Activated CD8-positive, alpha-beta memory T cell treated with anti-CD3 and anti-CD28 coated beads for 1 hour (primary cell): Measurements from ENCODE around the gene CRELD1.

Experiments
- DNase-seq, 2 donors: peaks; one replicate each; pipeline ENCODE4 v3.0.0-alpha.2; 2020; ENCODE audit warnings: low read depth in 1 of 2; ENCODE audit errors: extremely low read depth in 1 of 2

Gene CRELD1

GRCh38 chr3:9955067-9955502 is 21.5 kb downstream of the CRELD1 start:
- DNase-seq: no peak

GRCh38 chr3:9955611-9956352 is 22.1 kb downstream of the CRELD1 start:
- DNase-seq: no peak

GRCh38 chr3:9957214-9957613 is 23.6 kb downstream of the CRELD1 start:
- DNase-seq: no peak

GRCh38 chr3:9965200-9965875 is 31.7 kb downstream of the CRELD1 start:
- no peak for DNase-seq

DNA sequence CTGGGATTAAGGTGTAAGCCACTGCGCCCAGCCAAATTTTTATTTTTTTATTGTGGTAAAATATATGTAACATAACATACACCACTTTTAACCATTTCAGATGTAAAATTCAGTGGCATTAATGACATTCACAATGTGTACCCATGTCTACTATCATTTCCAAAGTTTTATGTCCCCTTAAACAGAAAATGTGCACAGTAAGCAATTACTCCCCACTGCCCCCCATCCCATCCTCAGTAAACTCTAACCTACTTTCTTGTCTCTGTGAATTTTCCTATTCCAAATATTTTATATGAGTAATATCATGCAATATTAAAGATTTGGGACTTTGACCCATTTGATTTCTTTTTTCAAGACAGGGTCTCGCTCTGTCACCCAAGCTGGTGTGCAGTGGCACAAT is 33.2 kb downstream of the CRELD1 start:
- DNase-seq: no peak

DNA sequence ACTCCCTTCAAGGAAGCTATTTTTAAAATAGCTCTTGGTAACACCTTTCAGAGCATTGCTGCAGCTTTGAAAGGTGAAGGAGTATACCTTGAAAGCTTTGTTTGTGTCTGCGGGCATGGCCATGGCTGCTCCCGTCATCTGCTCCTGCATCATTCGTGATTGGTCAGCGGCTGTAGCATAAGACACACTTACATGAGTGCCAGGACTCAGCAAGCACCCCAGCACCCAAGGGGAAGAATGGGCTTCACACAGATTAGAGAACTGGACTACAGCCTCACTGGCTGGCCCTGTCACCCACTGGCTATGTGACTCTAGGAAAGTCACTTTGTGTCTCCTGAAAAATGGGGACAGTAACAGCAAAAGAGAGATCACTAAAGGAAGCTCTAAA is 36.0 kb downstream of the CRELD1 start:
- no peak for DNase-seq

- no peak for DNase-seq
Observed at GRCh38 chr3:9970020-9970652, 36.5 kb downstream of the CRELD1 start.

- no peak for DNase-seq
Observed at GRCh38 chr3:9976721-9977709, 43.4 kb downstream of the CRELD1 start.

DNA sequence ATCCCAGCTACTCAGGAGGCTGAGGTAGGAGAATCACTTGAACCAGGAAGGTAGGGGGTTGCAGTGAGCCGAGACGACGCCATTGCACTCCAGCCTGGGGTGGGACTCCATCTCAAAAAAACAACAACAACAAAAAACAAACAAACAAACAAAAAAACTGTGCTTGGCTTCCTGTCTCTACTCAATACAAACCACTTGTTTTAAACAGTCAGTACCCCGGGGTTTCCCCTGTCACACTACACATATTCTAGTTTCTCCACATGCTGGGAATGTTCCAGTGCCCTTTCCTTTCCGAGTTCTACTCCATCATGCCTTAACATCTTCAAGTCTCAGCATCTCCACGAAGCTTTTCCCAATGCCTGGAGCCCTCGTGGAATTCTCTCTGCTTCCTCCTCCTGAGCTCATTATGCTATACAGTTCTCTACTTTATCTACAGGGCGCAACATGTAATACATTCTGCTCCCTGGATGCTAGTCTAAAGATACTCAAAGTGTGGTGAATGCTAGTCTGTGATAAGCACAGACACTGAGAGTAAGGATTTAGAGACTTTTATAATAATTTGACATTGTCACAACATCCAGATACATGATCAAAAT is 45.2 kb downstream of the CRELD1 start:
- no peak for DNase-seq

- no peak for DNase-seq
Observed at GRCh38 chr3:9980251-9980650, 46.6 kb downstream of the CRELD1 start.

DNA sequence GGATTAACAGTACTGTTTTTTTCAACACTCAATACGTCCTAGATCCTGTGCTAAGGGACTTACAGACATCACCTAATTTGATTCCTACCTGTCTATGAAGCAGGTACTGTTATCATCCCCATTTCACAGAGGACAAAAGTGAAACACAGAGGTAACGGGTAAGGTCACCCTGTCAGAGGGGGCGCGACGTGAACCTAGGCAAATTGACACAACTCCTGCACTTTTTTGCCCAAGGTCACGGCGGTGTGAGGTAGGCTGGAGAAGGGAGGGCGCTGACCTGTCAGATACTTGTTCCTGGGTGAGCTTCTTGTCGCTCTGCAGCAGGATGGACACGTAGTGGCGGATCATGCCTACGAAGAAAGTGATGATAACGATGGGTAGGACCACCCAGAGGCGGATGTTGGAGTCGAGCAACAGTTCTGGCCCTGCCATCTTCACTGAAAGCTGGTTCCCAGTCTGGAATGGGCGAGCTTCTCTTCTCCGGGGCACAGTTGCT is 52.6 kb downstream of the CRELD1 start:
- no peak for DNase-seq

DNA sequence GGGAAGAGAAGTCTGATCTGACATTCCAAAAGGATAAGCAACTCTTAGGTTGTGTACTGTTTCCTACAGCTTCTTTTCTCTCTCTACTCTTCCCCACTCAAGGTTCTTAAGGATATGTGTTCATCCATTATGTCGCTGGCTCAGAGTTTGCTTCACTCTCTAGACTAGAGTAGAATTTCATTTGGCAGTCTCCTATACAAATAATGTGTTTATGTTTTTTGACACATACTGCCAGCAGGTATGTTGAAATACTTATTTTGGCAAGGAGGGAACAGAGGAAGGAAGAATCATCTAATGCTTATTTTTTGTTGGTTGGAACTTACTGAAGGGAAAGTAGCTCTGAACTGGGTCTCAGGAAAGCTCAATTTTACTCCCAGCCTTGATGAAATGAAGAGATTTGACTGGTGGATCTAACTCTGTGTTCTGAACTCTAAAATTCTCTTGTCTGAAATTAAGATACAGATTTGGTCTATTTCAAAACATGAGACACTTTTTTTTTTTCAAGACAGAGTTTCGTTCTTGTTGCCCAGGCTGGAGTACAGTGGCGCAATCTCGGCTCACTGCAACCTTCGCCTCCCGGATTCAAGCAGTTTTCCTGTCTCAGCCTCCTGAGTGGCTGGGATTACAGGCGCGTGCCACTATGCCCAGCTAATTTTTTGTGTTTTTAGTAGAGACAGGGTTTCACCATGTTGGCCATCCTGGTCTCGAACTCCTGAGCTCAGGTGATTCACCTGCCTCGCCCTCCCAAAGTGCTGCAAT is 60.6 kb downstream of the CRELD1 start:
- DNase-seq: no peak
